HCT116 (cell line): Measurements from ENCODE around the gene KIAA0232.
"Not testable (repeated sequence)": the region's sequence is repeated elsewhere in the genome, so short reads cannot be mapped to it uniquely, and the experiment has no call there.

Source experiments
- CEBPB ChIP-seq: IDR thresholded peaks from 2 replicates; pipeline ENCODE4 v1.6.1; 2012; ENCODE audit warnings: low read depth
- EZH2 ChIP-seq: fragments of 200-600 bp; sonication (generic); IDR thresholded peaks from 2 replicates; pipeline ENCODE4 v1.6.1; 2017; ENCODE audit warnings: antibody characterized with exemption, mixed run types
- EZH2phosphoT487 ChIP-seq: fragments of 200-600 bp; IDR thresholded peaks from 2 replicates; pipeline ENCODE4 v1.6.1; 2018; ENCODE audit warnings: antibody characterized with exemption, borderline replicate concordance
- JUND ChIP-seq: IDR thresholded peaks from 2 replicates; pipeline ENCODE4 v1.6.1; 2012
- POLR2A ChIP-seq: IDR thresholded peaks from 2 replicates; pipeline ENCODE4 v1.7.0; 2011; ENCODE audit warnings: borderline replicate concordance; ENCODE audit not compliant: insufficient read depth, insufficient read length; ENCODE audit errors: extremely low read depth
- POLR2AphosphoS5 ChIP-seq: IDR thresholded peaks from 2 replicates; pipeline ENCODE4 v1.6.1; 2011; ENCODE audit warnings: mild to moderate bottlenecking, low read depth, low read length, moderate library complexity
- RAD21 ChIP-seq: IDR thresholded peaks from 2 replicates; pipeline ENCODE4 v1.6.1; 2012; ENCODE audit warnings: low read depth, mild to moderate bottlenecking
- SIN3A ChIP-seq: IDR thresholded peaks from 2 replicates; pipeline ENCODE4 v1.6.1; 2012; ENCODE audit warnings: low read depth
- SP1 ChIP-seq: IDR thresholded peaks from 2 replicates; pipeline ENCODE4 v1.6.1; 2012; ENCODE audit warnings: low read depth
- TCF7L2 ChIP-seq: IDR thresholded peaks from 2 replicates; pipeline ENCODE4 v1.7.0; 2011; ENCODE audit warnings: borderline replicate concordance, inconsistent platforms; ENCODE audit not compliant: insufficient read depth, insufficient read length; ENCODE audit errors: extremely low read depth
- ZFX ChIP-seq: fragments of 450-650 bp; IDR thresholded peaks from 2 replicates; pipeline ENCODE4 v1.6.1; 2017
- TF ChIP-seq, protein P1 (sequence below), 3 experiments: fragments of 200-600 bp in 1 of 3; sonication (generic) in 1 of 3; IDR thresholded peaks in 2 of 3; conservative IDR thresholded peaks in 1 of 3; 2 replicates each; pipeline ENCODE4 v1.5.1; 2012 to 2017; ENCODE audit warnings: low read depth in 2 of 3, low read length in 2 of 3, antibody characterized with exemption in 1 of 3, borderline replicate concordance in 1 of 3, control low read depth in 1 of 3, mild to moderate bottlenecking in 1 of 3, mixed read lengths in 1 of 3, mixed run types in 1 of 3, moderate library complexity in 1 of 3; ENCODE audit not compliant: insufficient read depth in 1 of 3
- TF ChIP-seq, protein P2 (sequence below): IDR thresholded peaks from 2 replicates; pipeline ENCODE4 v1.6.1; 2012

DNA sequence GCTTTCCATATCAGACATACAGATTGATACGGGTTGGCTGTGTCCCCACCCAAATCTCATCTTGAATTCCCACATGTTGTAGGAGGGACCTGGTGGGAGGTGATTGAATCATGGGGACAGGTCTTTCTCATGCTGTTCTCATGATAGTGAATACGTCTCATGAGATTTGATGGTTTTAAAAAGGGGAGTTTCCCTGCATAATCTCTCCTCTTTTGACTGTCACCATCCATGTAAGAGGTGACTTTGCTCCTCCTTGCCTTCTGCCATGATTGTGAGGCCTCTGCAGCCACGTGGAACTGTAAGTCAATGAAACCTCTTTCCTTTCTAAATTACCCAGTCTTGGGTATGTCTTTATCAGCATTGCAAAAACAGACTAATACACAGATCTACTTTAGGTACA, 9.3 kb downstream of the KIAA0232 start:
- TF ChIP-seq, protein P1, sequence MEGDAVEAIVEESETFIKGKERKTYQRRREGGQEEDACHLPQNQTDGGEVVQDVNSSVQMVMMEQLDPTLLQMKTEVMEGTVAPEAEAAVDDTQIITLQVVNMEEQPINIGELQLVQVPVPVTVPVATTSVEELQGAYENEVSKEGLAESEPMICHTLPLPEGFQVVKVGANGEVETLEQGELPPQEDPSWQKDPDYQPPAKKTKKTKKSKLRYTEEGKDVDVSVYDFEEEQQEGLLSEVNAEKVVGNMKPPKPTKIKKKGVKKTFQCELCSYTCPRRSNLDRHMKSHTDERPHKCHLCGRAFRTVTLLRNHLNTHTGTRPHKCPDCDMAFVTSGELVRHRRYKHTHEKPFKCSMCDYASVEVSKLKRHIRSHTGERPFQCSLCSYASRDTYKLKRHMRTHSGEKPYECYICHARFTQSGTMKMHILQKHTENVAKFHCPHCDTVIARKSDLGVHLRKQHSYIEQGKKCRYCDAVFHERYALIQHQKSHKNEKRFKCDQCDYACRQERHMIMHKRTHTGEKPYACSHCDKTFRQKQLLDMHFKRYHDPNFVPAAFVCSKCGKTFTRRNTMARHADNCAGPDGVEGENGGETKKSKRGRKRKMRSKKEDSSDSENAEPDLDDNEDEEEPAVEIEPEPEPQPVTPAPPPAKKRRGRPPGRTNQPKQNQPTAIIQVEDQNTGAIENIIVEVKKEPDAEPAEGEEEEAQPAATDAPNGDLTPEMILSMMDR (IDR thresholded peaks at IDR 0.05 in 2 of 3, conservative IDR thresholded peaks at IDR 0.05 in 1 of 3; ENCODE audit: borderline replicate concordance in 1 of 3, insufficient read depth in 1 of 3, low read depth in 2 of 3, low read length in 2 of 3): not testable (repeated sequence)
- TF ChIP-seq SP1, EZH2, RAD21, POLR2A, POLR2AphosphoS5, CEBPB, SIN3A, TCF7L2, JUND, EZH2phosphoT487, ZFX: not testable (repeated sequence)
- TF ChIP-seq, protein P2, sequence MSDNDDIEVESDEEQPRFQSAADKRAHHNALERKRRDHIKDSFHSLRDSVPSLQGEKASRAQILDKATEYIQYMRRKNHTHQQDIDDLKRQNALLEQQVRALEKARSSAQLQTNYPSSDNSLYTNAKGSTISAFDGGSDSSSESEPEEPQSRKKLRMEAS: not testable (repeated sequence)
